ENCODE measurements around the gene MRPL17.

- TF ChIP-seq CTCF (optimal IDR thresholded peaks at IDR 0.05 in 1 of 3, IDR thresholded peaks at IDR 0.05 in 1 of 3, conservative IDR thresholded peaks at IDR 0.05 in 1 of 3; ENCODE audit: extremely low read depth in 1 of 3, insufficient read depth in 2 of 3, low read length in 3 of 3), result no peak
- no peak for TF ChIP-seq EZH2 (IDR thresholded peaks at IDR 0.05; ENCODE audit: low read length)
Observed at GRCh38 chr11:6682591-6682935, 577 bp downstream of the MRPL17 start.

Measured in keratinocyte (primary cell).